ENCODE measurements around the gene USF3.
"Not testable (repeated sequence)": the region's sequence is repeated elsewhere in the genome, so short reads cannot be mapped to it uniquely, and the experiment has no call there.

USF3 gene

DNA sequence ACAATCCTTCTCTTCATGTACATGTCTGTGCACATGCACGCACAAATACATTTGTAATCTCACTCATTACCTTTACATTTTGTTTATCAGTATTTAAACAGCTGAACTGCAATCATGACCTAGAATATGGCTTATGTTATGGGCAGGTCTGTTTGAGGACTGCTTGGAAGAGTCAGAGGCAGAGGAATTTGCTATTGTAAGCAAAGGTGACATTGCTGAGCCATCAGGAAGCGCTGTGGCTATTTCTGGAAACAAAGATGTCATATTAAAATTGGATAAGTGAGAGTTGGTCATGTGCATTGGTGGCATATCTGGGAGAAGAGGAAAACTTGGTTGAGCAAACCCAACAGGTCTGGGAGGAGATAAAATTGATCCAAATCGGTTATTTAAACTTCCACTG, 41.6 kb downstream of the USF3 start:
- no peak for DNase-seq (ENCODE audit: low read depth)

- DNase-seq (ENCODE audit: low read depth) = no peak
These were observed 42.1 kb downstream of the USF3 start for GRCh38 chr3:113654310-113654709.

DNA sequence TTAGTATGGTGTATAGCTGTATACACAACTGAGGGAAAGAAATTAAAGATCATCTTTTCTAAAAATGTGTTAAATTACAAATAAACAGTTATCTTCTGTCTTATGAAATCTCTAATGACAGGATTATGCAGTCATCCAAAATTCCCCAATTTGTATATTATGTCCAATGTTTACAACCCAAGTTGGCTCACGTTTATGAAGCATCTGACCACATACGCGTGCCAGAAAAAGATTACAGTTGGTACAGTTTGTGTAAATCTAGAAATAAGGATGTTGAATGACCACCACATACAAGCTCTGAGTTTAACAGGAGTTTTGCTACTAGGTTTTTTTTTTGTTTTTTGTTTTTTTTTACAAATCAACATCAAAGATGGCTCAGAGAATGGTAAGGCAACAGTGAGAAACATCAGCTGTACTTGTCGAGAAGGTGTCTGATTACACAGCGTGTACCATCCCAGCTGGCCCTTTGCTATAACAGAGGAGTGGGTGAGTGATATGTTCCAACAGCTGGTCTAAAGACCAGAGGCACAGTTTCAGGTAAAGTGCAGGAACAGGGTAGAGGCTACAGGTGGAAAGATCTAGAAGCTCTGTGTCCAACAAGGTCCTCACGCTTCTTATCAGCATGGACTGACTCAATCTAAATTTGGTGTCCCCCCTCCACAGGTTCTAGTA, 47.1 kb downstream of the USF3 start:
- no peak for DNase-seq (ENCODE audit: low read depth)

DNA sequence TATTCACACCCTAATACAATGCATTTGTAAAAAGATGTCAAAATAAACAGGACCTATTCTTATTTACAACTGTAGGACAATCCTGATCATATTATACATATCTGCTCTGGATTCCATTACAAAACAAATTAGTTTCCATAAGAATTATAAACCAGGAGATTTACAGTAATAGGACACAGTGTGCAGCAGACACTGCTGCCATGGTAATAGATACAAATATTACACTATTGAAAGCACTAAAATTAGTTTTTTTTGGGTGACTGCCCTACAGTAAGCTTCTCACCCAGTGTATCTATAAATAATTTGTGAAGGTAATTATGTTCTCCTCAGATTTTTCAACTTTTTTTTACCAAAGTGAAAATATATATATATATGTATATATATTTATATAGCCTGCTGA, 47.9 kb downstream of the USF3 start:
- no peak for DNase-seq (ENCODE audit: low read depth)

DNA sequence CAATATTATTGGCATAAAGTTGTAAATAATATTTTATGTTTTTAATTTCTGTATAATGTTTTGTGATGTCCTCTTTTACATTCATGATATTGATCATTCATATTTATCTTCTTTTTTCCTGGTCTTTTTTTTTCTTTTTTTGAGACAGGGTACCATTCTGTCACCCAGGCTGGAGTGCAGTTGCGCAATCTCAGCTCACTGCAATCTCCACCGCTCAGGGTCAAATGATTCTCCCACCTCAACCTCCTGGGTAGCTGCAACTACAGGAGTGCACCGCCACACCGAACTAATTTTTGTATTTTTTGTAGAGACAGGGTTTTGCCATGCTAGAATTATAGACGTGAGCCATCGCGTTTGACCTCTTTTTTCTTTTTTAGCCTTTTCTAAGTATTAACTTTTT, 52.9 kb downstream of the USF3 start:
- DNase-seq (ENCODE audit: low read depth) = no peak

DNA sequence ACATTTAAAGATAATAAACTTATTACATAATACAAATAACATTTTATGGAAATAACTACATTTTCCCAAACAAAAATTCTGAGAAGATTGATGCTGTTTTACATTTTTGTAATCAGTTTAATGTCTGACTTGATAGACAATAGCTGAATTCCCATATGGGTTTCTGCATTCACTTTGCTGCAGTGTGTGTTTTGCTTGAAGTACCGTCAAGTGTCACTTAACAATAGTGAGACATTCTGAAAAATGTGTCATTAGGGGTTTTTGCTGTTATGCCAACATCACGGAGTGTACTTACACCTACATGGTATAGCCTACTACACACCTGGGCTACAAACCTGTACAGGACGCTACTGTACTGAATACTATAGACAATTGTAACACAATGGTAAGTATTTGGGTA, 57.5 kb downstream of the USF3 start:
- no peak for DNase-seq (ENCODE audit: low read depth)

GRCh38 chr3:113637756-113638155, 58.7 kb downstream of the USF3 start:
- no peak for DNase-seq (ENCODE audit: low read depth)

DNA sequence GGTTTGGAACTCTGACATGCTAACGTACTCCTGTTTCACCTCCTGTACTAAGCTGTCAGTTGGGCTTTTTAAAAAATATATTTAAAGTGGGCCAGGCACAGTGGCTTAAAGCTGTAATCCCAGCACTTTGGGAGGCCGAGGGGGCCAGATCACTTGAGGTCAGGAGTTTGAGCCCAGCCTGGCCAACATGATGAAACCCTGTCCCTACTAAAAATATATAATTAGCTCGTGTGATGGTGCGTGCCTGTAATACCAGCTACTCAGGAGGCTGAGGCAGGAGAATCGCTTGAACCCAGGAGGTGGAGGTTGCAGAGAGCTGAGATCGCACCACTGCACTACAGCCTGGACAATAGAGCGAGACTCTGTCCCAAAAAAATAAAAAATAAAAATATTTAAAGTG, 60.4 kb downstream of the USF3 start:
- DNase-seq (ENCODE audit: low read depth) = not testable (repeated sequence)

DNA sequence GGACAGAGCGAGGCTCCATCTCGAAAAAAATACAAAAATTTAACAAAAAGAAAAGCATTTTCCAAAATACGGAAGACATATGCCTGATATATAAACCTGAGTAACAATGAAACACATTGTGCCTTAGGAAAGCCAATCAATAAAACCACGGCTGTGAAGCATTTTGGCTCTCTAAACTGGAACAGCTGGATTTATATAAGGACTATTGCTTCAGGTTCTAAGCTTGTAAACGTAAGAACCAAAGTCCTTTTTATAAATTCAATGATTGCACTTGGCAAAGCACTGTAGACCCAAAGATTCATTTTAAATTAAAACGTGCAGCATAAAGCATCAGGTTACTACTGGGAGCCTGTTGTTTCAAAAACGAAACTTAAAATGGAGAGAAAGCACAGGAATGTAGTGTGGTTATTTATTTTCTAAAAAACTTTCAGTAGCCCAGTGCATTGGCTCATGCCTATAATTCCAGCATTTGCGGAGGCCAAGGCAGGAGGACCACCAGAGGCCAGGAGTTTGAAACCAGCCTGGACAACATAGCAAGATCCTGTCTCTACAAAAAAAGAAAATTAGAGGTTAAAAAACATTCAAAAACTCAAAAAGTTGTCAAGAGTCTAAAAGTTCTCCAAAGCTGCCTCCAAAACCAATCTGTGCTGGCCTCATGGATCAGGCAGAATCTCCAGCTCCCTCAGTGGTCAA, 61.5 kb downstream of the USF3 start:
- DNase-seq (ENCODE audit: low read depth) = no peak

- no peak for DNase-seq (ENCODE audit: low read depth)
These were observed 64.9 kb downstream of the USF3 start for GRCh38 chr3:113631573-113631972.

- no peak for DNase-seq (ENCODE audit: low read depth)
These were observed 65.4 kb downstream of the USF3 start for GRCh38 chr3:113630956-113631542.

DNA sequence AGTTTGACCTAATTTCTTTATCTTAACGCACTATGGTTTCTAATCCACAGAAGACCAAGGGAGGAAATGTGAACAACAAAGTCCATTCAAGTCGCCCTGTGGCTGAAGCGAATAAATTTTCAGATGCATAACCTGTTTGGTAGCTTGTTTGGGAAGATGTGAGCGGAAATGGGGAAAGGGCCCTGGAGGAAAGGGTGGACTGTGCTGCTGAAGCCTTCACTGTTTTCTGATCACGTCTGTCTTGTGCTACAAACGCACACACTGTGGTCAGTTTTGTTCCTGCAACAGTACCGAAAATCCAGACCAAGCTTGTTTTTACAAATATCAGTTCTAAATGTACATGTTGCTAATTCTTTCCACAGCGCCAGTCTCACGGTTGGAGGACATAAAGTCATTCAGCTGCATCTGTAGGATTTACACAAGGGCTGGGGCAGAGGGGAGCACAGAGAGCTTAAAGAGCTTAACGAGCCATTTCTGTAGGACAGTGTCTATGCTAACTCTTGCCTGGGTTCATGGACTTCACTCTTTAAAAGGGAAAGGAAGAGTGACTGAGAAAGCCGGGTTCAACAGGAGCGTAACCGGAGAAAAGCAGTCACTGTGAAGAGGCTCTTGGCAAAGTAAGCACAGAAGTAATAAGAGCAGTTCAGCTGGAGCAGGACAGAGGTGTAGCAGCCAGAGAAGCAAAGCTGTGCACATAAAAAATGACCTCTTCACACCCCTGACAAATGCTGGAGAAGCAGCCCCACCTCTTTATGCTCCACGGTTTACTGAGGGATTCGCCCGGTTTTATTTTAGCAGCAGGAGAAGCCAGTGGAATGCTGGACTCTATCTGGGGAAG, 66.6 kb downstream of the USF3 start:
- DNase-seq (ENCODE audit: low read depth) = no peak

- DNase-seq (ENCODE audit: low read depth) = no peak
These were observed 67.7 kb downstream of the USF3 start for GRCh38 chr3:113628788-113629187.

DNA sequence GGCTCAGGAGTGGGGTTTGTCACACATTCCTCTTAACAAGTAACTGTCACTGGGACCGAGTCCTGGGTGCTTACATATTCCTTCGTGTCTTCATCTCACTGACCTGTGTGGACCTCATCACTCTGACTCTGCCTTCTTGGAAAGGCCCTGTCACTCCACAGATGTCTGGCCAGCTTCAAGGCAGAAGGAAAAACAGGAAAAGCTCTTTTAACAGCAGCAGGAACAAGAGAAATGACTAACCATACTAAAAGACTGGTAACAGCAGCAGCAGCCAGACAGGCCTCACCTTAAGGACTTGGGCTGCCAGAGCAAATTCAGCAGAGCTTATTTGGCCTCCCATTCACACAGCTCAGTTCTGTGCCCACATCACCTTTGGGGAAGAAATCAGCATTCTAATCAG, 68.1 kb downstream of the USF3 start:
- no peak for DNase-seq (ENCODE audit: low read depth)

DNA sequence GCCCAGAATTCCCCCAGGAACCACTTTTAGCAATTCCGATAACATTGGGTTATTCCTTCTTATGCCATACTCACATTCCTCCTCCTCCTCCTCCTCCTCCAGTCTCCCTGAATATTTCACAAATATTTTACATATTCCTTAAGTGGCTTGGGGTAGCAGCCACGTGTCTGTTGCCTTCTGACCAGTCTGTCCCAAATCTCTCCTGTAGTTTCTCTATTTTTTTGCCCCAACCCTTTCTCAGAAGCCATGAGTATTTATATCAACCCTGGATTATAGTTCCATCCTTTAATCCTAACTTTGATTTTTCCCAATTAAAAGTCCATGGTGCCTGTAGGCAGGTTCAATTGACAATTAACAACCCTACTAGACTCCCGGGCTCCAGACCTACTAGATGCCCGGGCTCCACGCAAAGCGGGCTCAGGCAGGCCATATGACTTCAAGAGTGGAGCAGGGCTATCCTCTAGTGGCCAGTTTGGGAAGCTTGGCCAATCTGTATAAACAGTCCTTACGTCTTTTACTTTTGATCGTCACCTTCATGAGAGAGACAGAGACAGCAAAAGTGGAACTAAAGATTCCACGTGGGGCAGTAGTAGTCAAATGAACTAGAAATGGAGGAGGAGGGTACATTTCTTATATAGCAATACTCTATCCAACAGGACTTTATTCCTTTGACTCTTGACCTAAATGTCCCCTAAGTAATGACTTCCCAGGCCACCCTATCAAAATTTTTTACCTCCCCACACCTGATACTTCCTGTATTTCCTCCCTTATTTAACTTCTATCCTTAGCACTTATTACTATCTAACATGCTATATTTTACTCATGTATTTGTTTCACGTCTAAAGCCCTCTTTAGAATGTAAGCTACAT, 69.7 kb downstream of the USF3 start:
- no peak for DNase-seq (ENCODE audit: low read depth)

DNA sequence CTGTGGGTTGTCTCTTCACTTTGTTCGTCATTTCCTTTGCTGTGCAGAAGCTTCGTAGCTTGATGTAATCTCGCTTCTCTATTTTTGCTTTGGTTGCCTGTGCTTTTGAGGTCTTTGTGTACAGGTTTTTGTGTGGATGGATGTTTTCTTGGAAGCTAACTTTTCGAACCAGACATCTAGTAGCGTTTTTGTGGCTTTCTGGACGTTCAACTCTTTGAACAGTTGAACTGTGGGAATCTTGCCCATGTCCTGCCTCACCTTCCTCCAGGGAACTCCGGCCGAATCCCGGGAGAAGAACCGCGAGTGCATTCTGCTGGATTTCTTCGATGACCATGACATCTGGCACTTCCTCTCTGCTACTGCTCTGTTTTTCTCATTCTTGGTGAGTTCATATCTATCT, 70.6 kb downstream of the USF3 start:
- no peak for DNase-seq (ENCODE audit: low read depth)

DNA sequence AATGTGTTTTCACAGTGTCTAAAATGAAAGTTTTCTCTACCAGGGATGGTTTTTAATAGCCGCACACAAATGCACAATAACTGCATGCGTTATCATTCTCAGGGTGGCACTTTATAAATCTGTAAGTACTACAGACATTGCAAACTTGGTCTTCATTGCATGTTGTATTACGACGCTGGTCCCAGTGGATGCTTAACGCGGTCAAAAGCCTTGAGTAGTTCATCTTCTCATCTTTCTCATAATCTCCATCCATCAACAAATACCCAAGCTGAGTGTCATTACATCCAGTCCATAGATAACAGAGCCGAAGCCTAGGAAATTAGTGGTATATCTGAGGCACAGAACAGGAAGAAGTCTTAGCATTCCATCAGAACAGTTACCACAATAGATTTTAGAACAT, 72.6 kb downstream of the USF3 start:
- no peak for DNase-seq (ENCODE audit: low read depth)

DNA sequence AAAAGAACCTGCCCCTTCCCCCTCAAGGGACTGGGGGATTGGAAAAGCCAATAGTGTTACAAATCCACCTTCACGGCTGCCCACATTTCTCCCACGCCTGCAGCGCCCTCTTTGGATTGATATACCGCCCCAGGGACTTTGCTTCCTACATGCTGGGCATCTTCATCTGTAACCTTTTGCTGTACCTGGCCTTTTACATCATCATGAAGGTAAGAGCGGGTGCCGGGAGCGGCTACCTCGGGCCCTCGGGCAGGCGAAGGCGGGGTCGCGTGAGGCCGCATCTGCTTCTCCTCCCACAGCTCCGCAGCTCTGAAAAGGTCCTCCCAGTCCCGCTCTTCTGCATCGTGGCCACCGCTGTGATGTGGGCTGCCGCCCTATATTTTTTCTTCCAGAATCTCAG, 73.1 kb downstream of the USF3 start:
- DNase-seq (ENCODE audit: low read depth) = no peak

GRCh38 chr3:113620091-113620490, 76.4 kb downstream of the USF3 start:
- no peak for DNase-seq (ENCODE audit: low read depth)

- DNase-seq (ENCODE audit: low read depth) = no peak
These were observed 78.7 kb downstream of the USF3 start for GRCh38 chr3:113617726-113618125.

GRCh38 chr3:113615976-113616375, 80.5 kb downstream of the USF3 start:
- no peak for DNase-seq (ENCODE audit: low read depth)

- DNase-seq (ENCODE audit: low read depth) = no peak
These were observed 82.0 kb downstream of the USF3 start for GRCh38 chr3:113614402-113614801.

Data from T follicular helper cell (primary cell).